Measurements from ENCODE around the gene CLEC17A. TPM values are rescaled to one million over a fixed set of nuclear protein-coding genes. Genes with fewer than 3 reads are reported as not detected.
"Not testable (repeated sequence)": the region's sequence is repeated elsewhere in the genome, so short reads cannot be mapped to it uniquely, and the experiment has no call there.

The CLEC17A gene
- total RNA-seq, 1 donor from 2014 or later = not detected

GRCh38 chr19:14559916-14560775, 22.7 kb upstream of the CLEC17A start:
- DNase-seq = peak; percentile 42

GRCh38 chr19:14560776-14561108, 22.1 kb upstream of the CLEC17A start:
- DNase-seq = no peak

- DNase-seq = no peak
Observed at GRCh38 chr19:14561249-14561648, 21.6 kb upstream of the CLEC17A start.

GRCh38 chr19:14561847-14562351, 21.0 kb upstream of the CLEC17A start:
- no peak for DNase-seq

GRCh38 chr19:14562660-14563589, 20.0 kb upstream of the CLEC17A start:
- no peak for DNase-seq

GRCh38 chr19:14563590-14563926, 19.3 kb upstream of the CLEC17A start:
- DNase-seq = no peak

- peak; percentile 22 for DNase-seq
Observed at GRCh38 chr19:14563989-14564651, 18.8 kb upstream of the CLEC17A start.

GRCh38 chr19:14564652-14565297, 18.1 kb upstream of the CLEC17A start:
- DNase-seq = not testable (repeated sequence)

- DNase-seq = no peak
Observed at GRCh38 chr19:14565298-14565679, 17.6 kb upstream of the CLEC17A start.

- DNase-seq = no peak
Observed at GRCh38 chr19:14565765-14566711, 16.8 kb upstream of the CLEC17A start.

GRCh38 chr19:14566712-14567077, 16.2 kb upstream of the CLEC17A start:
- DNase-seq = no peak

GRCh38 chr19:14567079-14567478, 15.8 kb upstream of the CLEC17A start:
- DNase-seq = no peak

- DNase-seq = no peak
Observed at GRCh38 chr19:14570864-14571527, 11.9 kb upstream of the CLEC17A start.

- peak; percentile 97 for DNase-seq
Observed at GRCh38 chr19:14571695-14572490, 11.0 kb upstream of the CLEC17A start, which contains the start of gene NDUFB7. TSS of gene NDUFB7 (minus strand) at chr19:14572066. CDS start at chr19:14572000, 66 bp downstream.

- DNase-seq = no peak
Observed at GRCh38 chr19:14575428-14575980, 7.4 kb upstream of the CLEC17A start.

- DNase-seq = no peak
Observed at GRCh38 chr19:14576363-14576762, 6.5 kb upstream of the CLEC17A start.

GRCh38 chr19:14577264-14577663, 5.6 kb upstream of the CLEC17A start:
- no peak for DNase-seq

GRCh38 chr19:14577885-14578427, 4.9 kb upstream of the CLEC17A start:
- no peak for DNase-seq

GRCh38 chr19:14580623-14581237, 2.2 kb upstream of the CLEC17A start:
- DNase-seq = no peak
